LNCAP (cell line): ENCODE measurements around the gene HDAC11.

Experiments used
- CTCF ChIP-seq: fragments of 450-650 bp; IDR thresholded peaks from 2 replicates; pipeline ENCODE4 v1.5.1; 2017; ENCODE audit warnings: mild to moderate bottlenecking

Gene HDAC11

GRCh38 chr3:13475871-13476590 is 4.1 kb upstream of the HDAC11 start:
- no peak for TF ChIP-seq CTCF

- no peak for TF ChIP-seq CTCF
Measured at GRCh38 chr3:13477943-13478342, 2.2 kb upstream of the HDAC11 start.

DNA sequence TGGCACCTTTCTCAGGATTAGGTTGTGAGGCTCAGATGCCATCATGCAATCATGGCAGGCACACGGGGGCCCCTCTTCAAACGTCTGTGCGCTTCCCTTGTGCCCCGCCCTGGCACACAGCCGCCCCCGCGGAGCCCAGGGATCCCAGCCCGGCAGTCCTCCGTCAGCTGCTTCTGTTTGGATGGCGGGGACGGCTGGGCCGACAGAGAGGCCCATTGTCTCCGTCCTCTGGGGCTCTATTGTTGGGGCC is 849 bp upstream of the HDAC11 start:
- no peak for TF ChIP-seq CTCF

GRCh38 chr3:13480340-13481318 is 523 bp downstream of the HDAC11 start:
- no peak for TF ChIP-seq CTCF

GRCh38 chr3:13482106-13482690 is 2.1 kb downstream of the HDAC11 start:
- TF ChIP-seq CTCF = no peak

- no peak for TF ChIP-seq CTCF
Measured at GRCh38 chr3:13483286-13483685, 3.2 kb downstream of the HDAC11 start.

DNA sequence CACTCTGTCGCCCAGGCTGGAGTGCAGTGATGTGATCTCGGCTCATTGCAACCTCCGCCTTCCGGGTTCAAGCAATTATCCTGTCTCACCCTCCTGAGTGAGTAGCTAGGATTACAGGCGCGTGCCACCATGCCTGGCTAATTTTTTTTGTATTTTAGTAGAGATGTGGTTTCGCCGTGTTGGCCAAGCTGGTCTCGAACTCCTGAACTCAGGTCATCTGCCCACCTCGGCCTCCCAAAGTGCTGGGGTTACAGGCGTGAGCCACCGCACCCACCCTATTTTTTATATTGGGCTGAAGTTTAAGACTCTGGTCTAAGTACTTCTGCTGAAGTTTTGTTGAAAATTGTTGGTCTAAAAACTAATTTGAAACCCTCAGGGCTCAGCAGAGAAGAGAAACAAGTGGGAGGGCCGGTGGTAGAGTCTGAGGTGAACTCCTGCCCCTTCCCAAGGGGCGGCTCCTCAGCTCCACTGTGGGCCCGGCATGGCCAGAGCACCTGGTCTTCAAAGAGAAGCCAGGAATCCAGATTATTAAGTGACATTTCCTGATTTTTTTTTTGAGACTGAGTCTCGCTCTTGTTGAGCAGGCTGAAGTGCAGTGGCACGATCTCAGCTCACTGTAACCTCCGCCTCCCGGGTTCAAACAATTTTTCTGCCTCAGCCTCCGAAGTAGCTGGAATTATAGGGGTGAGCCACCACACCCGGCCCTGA is 4.0 kb downstream of the HDAC11 start:
- TF ChIP-seq CTCF = no peak
